NCI-H1105 treated with DMSO at 0.1 percent for 48 hours (cell line): Measurements from ENCODE around the gene TGFB3.
"Not testable (repeated sequence)": the region's sequence is repeated elsewhere in the genome, so short reads cannot be mapped to it uniquely, and the experiment has no call there.

ENCODE experiments used
- DNase-seq: peaks from one replicate; lab custom pipeline; 2025; lab: John Stamatoyannopoulos, UW

The TGFB3 gene

GRCh38 chr14:75981426-75982265 is at the start of gene TGFB3:
TSS of gene TGFB3 (minus strand) at chr14:75981995. CDS start at chr14:75980893, 1,102 bp downstream.
- DNase-seq = peak; percentile 65

- DNase-seq = no peak
Measured at GRCh38 chr14:76024211-76024907, 42.6 kb upstream of the TGFB3 start.

GRCh38 chr14:76023757-76024156 is 42.0 kb upstream of the TGFB3 start:
- no peak for DNase-seq

- DNase-seq = no peak
Measured at GRCh38 chr14:76022991-76023390, 41.2 kb upstream of the TGFB3 start.

GRCh38 chr14:76019676-76020075 is 37.9 kb upstream of the TGFB3 start:
- DNase-seq = no peak

- DNase-seq = no peak
Measured at GRCh38 chr14:76015668-76016067, 33.9 kb upstream of the TGFB3 start.

- no peak for DNase-seq
Measured at GRCh38 chr14:76015191-76015590, 33.4 kb upstream of the TGFB3 start.

- DNase-seq = no peak
Measured at GRCh38 chr14:76012354-76012753, 30.6 kb upstream of the TGFB3 start.

- DNase-seq = no peak
Measured at GRCh38 chr14:76011930-76012329, 30.1 kb upstream of the TGFB3 start.

GRCh38 chr14:76009627-76010026 is 27.8 kb upstream of the TGFB3 start:
- DNase-seq = not testable (repeated sequence)

- DNase-seq = no peak
Measured at GRCh38 chr14:76007852-76008251, 26.1 kb upstream of the TGFB3 start.

- no peak for DNase-seq
Measured at GRCh38 chr14:76007379-76007778, 25.6 kb upstream of the TGFB3 start.

- DNase-seq = no peak
Measured at GRCh38 chr14:76006253-76006652, 24.5 kb upstream of the TGFB3 start.

- DNase-seq = no peak
Measured at GRCh38 chr14:76002383-76002782, 20.6 kb upstream of the TGFB3 start.

- DNase-seq = no peak
Measured at GRCh38 chr14:75999511-76000190, 17.9 kb upstream of the TGFB3 start.

- no peak for DNase-seq
Measured at GRCh38 chr14:75996488-75996887, 14.7 kb upstream of the TGFB3 start.

- DNase-seq = no peak
Measured at GRCh38 chr14:75995372-75996041, 13.7 kb upstream of the TGFB3 start.

- DNase-seq = no peak
Measured at GRCh38 chr14:75993567-75994041, 11.8 kb upstream of the TGFB3 start.

GRCh38 chr14:75991753-75992152 is 10.0 kb upstream of the TGFB3 start:
- DNase-seq = no peak

GRCh38 chr14:75990297-75990696 is 8.5 kb upstream of the TGFB3 start:
- no peak for DNase-seq

- DNase-seq = no peak
Measured at GRCh38 chr14:75989134-75989533, 7.3 kb upstream of the TGFB3 start.
